ENCODE results near the gene TMED4. TPM values are rescaled to one million over a fixed set of nuclear protein-coding genes. Genes with fewer than 3 reads are reported as not detected.

The TMED4 gene
- total RNA-seq, 1 experiment from 2014 or later = 62.4 TPM

- Mint-ChIP-seq H3K36me3 (ENCODE audit: insufficient read depth in 1 of 3, low read depth in 3 of 3) (peaks cover 47 to 68% (median 66%) of the 10 kb centered on the region in 3 experiments; a peak in 6 of 7 replicates), H3K27me3 (ENCODE audit: low read depth) (no peaks in the 10 kb centered on the region; the same call in 1 of the 2 replicates), H3K27ac (peak overlapping the region; percentile 96 to 99 (median 98)), H3K4me3 (peak overlapping the region; percentile 95 to 98), H3K9me3 (no peaks in the 10 kb centered on the region; a peak in 1 of 5 replicates), H3K4me1 (peaks cover 17 to 22% of the 10 kb centered on the region in 2 experiments)
- H3K23ac ChIP-seq (ENCODE audit: insufficient read length, low read depth, low read length) = no peak overlapping the region
- no peak overlapping the region for H2BK5ac ChIP-seq (ENCODE audit: insufficient read length, low read length)
- no peak overlapping the region for H2BK20ac ChIP-seq (ENCODE audit: low read depth, low read length, poor library complexity, severe bottlenecking)
- no peak overlapping the region for H3T11ph ChIP-seq (ENCODE audit: low read length)
- H3K9me3 ChIP-seq (ENCODE audit: control insufficient read depth, low read depth, low read length) = no peaks in the 10 kb centered on the region
- no peak overlapping the region for H3K4ac ChIP-seq (ENCODE audit: low read depth, low read length)
- no peak overlapping the region for H4K8ac ChIP-seq (replicated peaks; ENCODE audit: insufficient read length, low read depth, low read length)
- H3K27ac ChIP-seq (ENCODE audit: insufficient read length, low read depth, low read length) = no peak overlapping the region
- H2BK15ac ChIP-seq (ENCODE audit: low read depth, low read length) = no peak overlapping the region
- no peak overlapping the region for H4K91ac ChIP-seq (ENCODE audit: insufficient read length, low read depth, low read length)
- H4K20me1 ChIP-seq (ENCODE audit: control insufficient read depth, insufficient read depth, insufficient read length) = no peaks in the 10 kb centered on the region
- no peak overlapping the region for H4K5ac ChIP-seq (ENCODE audit: insufficient read length, low read depth, low read length)
- H2BK120ac ChIP-seq (ENCODE audit: low read depth, low read length, poor library complexity, severe bottlenecking) = no peak overlapping the region
- no peaks in the 10 kb centered on the region for H3K79me1 ChIP-seq (ENCODE audit: insufficient read depth, low read depth, low read length, poor library complexity, severe bottlenecking)
- H3K4me2 ChIP-seq (ENCODE audit: insufficient read depth, insufficient read length, low read length) = peak overlapping the region; percentile 69
- H2AK5ac ChIP-seq (ENCODE audit: insufficient read length, low read length) = no peak overlapping the region
- H3K18ac ChIP-seq (ENCODE audit: insufficient read length, low read depth, low read length) = peak overlapping the region; percentile 65
- H3K56ac ChIP-seq (ENCODE audit: insufficient read length, low read depth, low read length) = no peak overlapping the region
- TF ChIP-seq, protein P1, sequence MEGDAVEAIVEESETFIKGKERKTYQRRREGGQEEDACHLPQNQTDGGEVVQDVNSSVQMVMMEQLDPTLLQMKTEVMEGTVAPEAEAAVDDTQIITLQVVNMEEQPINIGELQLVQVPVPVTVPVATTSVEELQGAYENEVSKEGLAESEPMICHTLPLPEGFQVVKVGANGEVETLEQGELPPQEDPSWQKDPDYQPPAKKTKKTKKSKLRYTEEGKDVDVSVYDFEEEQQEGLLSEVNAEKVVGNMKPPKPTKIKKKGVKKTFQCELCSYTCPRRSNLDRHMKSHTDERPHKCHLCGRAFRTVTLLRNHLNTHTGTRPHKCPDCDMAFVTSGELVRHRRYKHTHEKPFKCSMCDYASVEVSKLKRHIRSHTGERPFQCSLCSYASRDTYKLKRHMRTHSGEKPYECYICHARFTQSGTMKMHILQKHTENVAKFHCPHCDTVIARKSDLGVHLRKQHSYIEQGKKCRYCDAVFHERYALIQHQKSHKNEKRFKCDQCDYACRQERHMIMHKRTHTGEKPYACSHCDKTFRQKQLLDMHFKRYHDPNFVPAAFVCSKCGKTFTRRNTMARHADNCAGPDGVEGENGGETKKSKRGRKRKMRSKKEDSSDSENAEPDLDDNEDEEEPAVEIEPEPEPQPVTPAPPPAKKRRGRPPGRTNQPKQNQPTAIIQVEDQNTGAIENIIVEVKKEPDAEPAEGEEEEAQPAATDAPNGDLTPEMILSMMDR (conservative IDR thresholded peaks at IDR 0.05) = no peak
- no peak overlapping the region for H2AFZ ChIP-seq (ENCODE audit: low read length)
- no peak overlapping the region for H2BK12ac ChIP-seq (ENCODE audit: insufficient read length, low read depth, low read length)
- H3K23me2 ChIP-seq (ENCODE audit: insufficient read length, low read depth, low read length, poor library complexity, severe bottlenecking) = peaks cover 9% of the 10 kb centered on the region
- peak overlapping the region; percentile 29 for H3K9ac ChIP-seq (ENCODE audit: extremely low read depth, insufficient read length, low read length)
- DNase-seq = no peak
- 0 out of 2 replicates have a peak overlapping the region, but pooled peaks have one; percentile 33 for H3K14ac ChIP-seq (ENCODE audit: insufficient read depth, low read length)
- peaks cover 11% of the 10 kb centered on the region; the same call in 1 of the 2 replicates for H3K79me2 ChIP-seq (ENCODE audit: insufficient read depth, low read length)
- WGBS (ENCODE audit: extremely low coverage, insufficient read length, low lambda C conversion rate) = no CpG with 5 or more reads among the region's 18 CpGs
- no peaks in the 10 kb centered on the region for H3K4me1 ChIP-seq (ENCODE audit: insufficient read depth, low read length)
- no peaks in the 10 kb centered on the region for H3K27me3 ChIP-seq (ENCODE audit: insufficient read depth, low read length)
Measured at GRCh38 chr7:44574287-44574872, 7.7 kb downstream of the TMED4 start.
